ENCODE results near the gene TNFRSF21.
A peak's percentile ranks its signal among the peaks of the same experiment; 100 is the strongest.
"Not testable (repeated sequence)": the region's sequence is repeated elsewhere in the genome, so short reads cannot be mapped to it uniquely, and the experiment has no call there.

TNFRSF21 gene, protein sequence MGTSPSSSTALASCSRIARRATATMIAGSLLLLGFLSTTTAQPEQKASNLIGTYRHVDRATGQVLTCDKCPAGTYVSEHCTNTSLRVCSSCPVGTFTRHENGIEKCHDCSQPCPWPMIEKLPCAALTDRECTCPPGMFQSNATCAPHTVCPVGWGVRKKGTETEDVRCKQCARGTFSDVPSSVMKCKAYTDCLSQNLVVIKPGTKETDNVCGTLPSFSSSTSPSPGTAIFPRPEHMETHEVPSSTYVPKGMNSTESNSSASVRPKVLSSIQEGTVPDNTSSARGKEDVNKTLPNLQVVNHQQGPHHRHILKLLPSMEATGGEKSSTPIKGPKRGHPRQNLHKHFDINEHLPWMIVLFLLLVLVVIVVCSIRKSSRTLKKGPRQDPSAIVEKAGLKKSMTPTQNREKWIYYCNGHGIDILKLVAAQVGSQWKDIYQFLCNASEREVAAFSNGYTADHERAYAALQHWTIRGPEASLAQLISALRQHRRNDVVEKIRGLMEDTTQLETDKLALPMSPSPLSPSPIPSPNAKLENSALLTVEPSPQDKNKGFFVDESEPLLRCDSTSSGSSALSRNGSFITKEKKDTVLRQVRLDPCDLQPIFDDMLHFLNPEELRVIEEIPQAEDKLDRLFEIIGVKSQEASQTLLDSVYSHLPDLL

DNA sequence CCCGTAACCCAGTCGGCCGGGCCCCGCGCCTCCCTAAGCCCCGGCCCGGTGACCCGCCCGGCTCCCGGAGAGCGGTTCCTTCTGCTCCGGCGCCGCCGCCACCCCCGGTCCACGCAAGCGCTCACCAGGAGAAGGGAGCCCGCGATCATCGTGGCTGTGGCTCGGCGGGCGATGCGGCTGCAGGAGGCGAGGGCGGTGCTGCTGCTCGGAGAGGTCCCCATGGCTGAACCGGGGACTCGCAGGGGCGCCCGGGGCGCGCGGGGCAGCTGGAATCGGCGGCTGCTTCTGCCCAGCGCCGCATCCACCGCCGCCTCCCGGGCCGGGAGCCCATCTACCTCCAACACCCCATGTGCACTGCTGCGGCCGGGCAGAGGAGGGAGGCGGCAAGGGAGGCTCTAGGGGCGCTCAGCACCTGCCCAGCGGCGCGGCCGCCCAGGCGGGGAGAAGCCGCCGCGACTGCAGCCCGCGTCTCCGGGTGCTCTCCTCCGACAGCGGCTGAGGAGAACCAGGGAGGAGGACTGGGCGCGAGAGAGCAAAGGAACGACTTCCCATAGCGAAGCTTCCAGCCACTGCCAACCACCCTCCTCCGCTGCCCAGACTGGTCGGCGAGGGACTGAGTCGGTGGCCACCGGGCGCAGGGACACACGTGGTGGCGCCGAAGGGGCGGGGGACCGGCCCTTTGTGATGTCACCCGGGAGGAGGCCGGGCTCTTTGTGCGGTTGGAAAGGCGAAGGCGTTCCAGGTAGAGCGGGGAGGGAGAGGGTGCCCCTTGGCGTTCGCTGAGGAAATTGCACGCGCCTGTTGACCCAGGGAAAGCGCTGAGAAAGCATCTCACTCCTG lies at the start of gene TNFRSF21:
Gene TNFRSF21 (minus strand): TSS at position 615 of the 840 bp plus-strand sequence. CDS start 394 bp downstream, at position 221.
- DNase-seq (ENCODE audit: low read depth, low spot score): peak; percentile 68

DNA sequence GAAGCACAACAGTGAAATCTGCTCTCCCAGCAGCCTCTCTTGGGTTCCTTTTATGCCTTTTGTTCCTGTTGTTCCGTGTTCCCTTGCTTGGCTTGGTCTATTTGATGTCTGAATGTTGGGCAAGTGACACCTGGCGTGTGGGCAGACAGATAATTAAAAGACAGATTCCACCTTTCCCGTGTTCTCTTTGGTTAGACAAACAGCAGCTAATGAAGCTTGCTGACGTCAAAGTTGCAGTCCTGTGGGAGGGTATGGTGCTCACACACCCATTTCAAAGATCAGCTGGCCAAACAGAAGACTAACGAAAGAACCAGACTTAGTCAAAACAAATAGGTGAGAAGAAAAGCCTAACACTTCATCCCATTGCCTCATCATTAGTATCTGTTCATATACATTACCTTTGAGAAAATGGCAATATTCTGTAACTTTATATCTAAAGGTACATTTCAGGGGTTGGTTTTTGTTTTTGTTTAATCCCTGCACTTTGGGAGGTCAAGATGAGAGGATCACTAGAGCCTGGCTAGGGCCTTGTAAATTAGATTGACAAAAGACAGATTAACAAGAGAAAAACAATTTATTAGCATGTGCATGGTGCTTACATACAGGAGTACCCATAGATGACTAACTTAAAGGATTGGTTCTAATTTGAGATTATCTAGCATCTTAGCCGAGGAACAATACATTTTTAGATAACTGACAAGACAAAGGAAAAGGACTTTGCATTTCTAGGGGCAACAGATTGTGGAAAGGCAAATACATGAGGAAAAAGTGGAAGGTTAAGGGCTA lies 48.9 kb upstream of the TNFRSF21 start:
- DNase-seq (ENCODE audit: low read depth, low spot score): no peak

DNA sequence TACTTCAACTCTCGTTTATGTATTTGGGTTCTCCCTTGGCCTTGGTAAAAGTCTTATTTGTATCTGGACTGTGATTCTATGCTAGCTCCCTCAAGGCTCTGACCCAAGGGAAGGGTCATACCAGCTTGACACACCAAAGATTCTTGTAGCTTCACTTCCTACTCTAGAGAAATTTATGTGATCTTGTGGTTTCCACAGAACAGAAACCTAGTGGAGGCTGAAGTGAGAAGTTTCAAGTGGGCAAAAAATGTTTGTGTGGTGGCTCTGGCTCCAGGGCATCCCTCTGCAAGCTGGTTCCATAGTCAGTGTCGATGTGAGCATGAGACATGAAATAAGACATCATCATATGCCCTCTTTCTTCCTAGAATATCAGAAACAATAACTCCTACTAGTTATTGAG lies 48.1 kb upstream of the TNFRSF21 start:
- DNase-seq (ENCODE audit: low read depth, low spot score): no peak

DNA sequence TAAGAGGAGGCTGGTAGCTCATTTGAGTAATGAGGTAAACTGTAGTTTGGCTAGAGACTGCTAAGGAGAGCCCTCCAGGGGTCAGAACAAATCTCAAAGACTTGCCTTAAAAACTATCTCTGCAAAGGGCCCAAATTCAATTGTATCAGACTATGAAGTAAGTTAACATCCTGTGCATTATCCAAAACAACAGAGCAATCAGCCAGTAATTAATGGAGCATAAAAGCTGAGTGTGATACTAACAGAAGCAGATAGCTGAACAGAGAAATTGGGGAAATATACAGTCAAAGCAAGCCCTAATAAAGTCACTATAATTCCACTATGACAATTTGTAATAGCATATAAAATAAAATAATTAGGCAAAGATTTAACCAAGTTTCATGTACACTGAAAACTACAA lies 45.8 kb upstream of the TNFRSF21 start:
- no peak for DNase-seq (ENCODE audit: low read depth, low spot score)

DNA sequence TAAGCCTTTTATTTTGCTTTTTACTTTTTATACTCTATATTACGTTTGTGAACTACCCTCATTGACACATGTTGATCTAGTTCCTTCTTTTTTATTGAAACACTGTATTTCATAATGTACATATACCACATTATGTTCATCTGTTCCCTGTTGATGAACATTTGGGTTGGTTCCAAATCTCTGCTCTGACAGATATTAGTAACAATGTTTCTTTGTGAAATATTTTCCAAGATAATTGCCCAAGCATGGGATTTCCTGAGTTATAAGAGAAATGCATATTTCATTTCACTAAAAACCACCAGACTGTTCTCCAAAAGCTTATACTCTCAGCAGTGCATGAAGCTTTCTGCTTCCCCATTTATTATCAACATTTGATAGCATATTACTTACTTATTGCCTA lies 44.2 kb upstream of the TNFRSF21 start:
- DNase-seq (ENCODE audit: low read depth, low spot score): no peak

DNA sequence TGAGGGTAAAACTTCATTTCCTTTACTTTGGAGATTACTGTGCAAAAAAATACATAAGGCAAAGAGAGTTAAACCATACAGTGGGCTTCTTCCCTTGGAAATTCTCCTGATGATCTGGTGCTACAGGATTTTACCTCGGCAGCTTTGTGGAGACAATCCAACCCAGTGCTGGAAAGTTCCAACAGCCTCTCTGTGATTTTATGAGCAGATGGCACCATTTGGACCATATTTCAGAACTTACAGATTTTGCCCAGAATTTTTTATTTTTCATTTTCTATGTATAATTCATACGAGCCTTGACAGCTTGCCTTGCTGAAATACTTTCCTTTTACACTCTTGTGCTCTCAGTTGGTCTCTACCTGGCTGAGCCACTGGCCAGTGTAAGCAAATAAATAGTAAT lies 43.3 kb upstream of the TNFRSF21 start:
- DNase-seq (ENCODE audit: low read depth, low spot score): no peak

DNA sequence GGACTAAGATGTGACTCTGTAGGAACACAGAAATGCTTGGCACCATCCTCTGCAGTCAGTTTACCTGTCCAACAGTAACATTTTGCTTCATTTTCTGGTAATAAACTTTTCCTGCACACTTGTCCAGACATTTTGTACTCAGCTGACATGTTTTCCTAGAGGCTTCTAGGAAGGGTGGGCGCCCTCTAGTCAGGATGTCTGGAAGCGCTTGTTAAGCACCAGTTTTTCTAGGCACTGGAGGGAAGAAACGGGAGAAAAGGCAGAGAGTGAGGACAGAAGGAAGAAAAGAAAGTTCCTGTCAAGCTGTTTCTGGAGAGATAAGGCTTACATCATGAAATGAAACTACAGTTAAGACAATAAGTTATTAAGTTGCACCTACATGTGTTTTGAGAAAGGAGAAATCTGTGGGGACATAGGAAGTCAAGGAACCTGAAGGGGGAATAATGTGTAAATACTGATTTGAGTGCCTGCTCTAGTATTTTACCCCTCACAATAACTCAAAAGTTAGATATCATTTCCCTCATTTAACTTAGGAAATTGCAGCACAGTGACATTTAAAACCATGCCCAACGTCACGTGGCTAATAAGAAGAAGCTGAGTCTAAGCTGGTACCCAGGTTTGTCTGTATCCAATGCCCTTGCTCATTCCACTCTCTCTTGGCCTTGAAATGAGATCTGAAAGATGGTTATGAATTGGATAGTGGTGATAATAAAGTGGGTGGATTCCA lies 42.7 kb upstream of the TNFRSF21 start:
- no peak for DNase-seq (ENCODE audit: low read depth, low spot score)

DNA sequence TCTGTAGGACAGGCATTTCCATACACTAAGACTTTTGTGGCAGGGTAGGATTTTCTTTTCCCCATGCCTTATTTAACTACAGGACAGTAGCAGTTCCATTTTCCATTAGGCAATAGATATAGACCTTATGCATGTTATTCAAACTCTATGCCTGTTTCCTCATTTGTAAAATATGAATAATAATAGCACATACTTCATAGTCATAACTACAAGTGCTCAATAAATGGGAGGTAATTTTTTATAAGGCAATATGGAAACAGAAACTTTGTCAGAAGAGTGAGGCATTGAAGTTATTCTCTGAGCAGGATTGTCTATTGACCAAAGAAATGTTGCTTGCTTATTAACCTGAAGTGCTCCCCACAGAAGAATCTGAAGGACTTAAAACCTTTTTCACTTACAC lies 41.9 kb upstream of the TNFRSF21 start:
- DNase-seq (ENCODE audit: low read depth, low spot score): no peak

DNA sequence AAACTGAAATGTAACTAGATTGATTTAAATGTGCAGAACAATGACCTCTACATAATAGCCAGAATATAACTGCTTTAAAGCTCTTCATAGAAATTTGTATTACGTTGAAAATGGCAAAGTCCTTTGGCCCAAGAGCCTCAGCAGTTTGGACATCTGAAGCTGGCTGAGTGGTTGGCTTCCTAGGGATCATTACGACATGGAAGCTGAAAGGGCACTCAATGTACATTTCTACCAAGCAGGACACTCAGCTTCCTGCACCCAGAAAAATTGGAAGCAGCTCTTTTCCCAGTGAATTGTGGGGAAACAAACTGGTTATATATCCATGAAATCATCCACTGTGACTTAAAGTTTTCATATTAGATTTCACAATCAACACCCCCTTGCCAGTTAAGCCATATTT lies 40.2 kb upstream of the TNFRSF21 start:
- no peak for DNase-seq (ENCODE audit: low read depth, low spot score)

DNA sequence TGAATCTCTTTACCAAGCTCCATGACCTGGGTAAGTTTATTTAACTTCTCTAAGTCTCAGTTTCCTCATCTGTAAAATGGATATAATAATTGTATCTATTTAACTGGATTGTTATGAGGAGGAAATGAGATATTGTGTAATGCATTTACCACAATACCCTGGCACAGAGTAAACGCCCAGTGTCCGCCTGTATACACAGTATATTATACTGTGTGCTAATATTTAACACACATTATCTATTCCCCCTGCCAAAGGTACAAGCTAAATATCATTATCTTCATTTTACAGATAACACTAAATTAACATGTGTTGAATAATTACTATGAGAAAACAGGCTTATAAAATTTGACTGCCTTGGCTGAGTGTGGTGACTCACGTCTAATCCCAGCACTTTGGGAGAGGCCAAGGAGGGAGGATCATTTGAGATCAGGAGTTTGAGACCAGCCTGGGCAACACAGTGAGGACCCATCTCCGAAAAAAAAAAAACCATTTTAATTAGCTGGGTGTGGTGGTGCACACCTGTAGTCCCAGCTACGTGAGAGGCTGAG lies 38.7 kb upstream of the TNFRSF21 start:
- no peak for DNase-seq (ENCODE audit: low read depth, low spot score)

DNA sequence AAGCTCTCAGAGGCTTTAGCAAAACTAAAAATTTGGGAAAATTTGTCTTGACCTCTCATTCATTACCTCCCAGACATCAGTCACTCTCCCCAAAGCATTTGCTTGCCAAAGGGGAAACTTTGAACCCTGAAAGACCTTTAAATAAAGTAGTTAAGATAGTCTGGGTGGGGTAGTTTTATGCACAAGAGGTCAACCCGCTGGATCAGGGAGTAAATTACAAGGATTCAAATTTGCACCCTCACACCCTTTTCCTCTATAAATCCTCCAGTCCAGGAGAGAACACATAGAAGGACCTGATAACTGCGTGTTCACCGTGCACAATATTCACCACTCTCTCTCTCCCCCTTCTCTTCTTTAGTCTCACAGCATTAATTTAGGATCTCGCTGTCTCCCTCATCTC lies 36.1 kb upstream of the TNFRSF21 start:
- no peak for DNase-seq (ENCODE audit: low read depth, low spot score)

DNA sequence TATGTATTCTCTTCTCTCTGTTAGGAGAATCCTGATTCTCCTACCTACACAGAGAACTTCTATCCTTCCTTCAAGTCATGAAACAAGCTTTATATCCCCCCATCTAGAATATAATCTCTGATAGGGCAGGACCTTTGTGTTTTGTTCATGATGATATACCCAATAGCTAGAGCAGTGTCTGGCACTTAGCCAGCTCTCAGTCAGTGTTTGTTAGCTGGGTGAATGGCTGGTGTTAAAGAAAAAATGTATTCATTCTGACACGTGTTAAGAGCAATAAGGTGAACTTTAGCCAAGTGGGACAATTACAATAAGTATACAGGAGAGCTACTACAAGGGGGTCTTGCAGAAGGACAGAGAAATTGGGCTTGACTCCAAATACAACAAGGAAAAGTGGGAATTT lies 34.3 kb upstream of the TNFRSF21 start:
- DNase-seq (ENCODE audit: low read depth, low spot score): no peak

DNA sequence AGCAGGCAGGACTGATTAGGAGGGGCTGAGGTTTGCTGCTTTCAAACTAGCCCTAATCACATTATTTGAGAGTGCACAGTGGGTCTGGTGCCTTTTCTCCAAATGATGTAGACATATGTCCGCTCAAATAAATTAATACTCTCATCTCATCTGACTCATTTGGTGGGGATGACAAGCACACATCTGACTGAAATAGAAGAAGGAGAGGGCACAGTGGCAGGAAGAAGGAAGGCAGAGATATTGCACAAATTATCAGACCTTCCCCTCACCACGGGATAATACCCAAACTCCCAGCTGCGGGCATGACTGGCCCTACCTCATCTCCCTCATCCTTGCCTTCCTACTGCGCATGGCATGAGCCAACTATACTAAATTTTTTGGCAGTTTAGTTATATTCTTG lies 33.9 kb upstream of the TNFRSF21 start:
- no peak for DNase-seq (ENCODE audit: low read depth, low spot score)

DNA sequence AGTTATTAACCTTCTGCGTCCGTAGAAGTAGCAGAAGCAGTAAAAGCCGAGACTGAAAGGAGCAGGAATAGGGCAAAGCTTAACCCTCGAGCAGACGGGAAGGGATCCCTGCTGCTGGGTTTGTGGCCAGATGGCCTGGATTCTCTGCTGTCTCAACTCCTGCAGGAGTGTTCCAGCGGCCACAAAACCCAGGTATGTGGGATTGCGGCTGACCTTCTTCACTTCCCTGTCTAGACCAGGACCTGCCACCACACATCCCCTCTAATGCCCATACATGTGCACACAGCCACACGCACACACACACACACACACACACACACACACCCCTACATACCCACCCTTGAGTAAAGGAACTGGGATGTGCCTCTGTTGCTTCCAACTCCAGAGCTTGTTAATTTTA lies 33.1 kb upstream of the TNFRSF21 start:
- no peak for DNase-seq (ENCODE audit: low read depth, low spot score)

DNA sequence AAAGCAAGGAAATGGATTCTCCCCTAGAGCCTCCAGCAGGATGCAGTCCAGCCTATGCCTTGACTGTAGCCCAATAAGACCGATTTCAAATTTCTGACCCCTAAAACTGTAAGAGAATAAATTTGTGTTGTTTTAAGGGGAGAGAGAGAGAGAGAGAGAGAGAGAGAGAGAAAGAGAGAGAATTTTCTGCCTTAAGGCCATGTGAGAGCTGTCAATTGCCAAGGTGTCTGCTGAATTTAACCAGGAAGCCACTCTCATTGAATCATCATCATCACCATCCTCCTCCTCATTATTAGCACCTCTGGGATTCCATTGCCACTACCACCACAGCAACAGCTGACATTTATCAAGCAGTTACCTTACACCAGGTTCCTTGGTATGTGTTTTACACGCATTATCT lies 27.8 kb upstream of the TNFRSF21 start:
- DNase-seq (ENCODE audit: low read depth, low spot score): no peak

DNA sequence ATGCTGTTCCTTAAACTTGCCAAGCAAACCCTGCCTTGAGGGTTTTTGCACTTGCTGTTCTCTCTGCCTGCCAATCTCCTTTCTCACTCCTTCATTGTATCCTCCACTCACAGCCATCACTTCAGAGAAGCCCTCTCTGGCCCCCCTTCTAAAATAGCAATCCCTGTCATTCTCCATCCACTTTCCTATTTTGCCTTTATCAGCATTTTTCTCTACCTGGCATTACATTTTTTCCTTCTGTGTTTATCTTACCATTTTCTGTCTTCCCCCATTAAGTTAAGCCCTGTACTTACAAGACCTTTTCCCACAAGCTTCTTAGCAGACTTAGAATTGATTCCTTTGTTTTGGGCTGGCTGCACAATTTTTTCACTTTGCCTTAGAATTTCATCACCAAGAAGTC lies 26.6 kb upstream of the TNFRSF21 start:
- no peak for DNase-seq (ENCODE audit: low read depth, low spot score)

DNA sequence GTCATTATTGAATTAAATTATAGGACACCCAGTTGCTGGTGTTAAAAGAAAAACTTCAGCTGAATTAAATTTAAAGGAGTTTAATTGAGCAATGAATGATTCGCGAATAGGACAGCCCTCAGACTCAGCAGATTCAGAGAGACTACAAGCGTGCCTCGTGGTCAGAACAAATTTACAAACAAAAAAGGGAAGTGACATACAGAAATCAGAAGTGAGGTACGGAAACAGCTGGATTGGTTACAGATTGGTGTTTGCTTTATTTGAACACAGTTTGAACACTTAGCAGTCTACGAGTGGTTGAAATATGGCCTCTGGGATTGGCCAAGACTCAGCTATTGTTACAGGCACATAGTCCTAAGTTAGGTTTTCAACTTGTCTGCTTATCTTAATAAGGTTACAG lies 25.8 kb upstream of the TNFRSF21 start:
- DNase-seq (ENCODE audit: low read depth, low spot score): no peak

DNA sequence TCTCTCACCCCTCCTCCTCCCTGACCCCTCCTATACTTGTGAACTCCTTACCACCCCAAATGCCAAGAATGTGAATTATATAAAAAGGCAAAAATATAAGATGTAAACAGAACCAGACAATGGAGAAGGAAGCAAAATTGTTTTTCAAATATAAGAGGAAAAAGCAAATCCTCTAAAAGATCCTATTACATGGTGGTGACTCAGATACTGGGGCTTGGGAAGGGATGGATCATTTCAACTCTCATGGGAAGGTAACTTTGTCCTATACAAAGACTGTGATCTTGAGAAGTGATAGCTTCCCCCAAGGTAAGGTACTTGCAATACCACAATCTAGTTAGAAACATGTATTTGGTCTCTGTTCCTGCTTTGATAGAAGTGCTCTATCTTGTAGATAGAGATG lies 24.6 kb upstream of the TNFRSF21 start:
- no peak for DNase-seq (ENCODE audit: low read depth, low spot score)

DNA sequence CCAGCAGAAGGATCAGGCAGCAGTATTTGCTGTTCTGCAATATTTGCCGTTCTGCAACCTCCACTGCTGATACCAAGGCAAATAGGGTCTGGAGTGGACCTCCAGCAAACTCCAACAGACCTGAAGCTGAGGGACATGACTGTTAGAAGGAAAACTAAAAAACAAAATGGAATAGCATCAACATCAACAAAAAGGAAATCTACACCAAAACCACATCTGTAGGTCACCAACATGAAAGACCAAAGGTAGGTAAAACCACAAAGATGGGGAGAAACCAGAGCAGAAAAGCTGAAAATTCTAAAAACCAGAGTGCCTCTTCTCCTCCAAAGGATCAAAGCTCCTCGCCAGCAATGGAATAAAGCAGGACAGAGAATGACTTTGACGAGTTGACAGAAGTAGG lies 18.9 kb upstream of the TNFRSF21 start:
- not testable (repeated sequence) for DNase-seq (ENCODE audit: low read depth, low spot score)

DNA sequence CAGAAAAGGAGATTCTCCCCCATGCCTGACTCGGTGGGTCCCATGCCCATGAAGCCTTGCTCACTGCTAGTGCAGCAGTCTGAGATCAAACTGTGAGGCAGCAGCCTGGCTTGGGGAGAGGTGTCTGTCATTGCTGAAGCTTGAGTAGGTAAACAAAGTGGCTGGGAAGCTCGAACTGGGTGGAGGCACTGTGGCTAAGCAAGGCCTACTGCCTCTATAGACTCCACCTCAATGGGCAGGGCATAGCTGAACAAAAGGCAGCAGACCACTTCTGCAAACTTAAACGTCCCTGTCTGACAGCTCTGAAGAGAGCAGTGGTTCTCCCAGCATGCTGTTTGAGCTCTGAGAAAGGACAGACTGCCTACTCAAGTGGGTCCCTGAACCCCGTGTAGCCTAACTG lies 18.4 kb upstream of the TNFRSF21 start:
- DNase-seq (ENCODE audit: low read depth, low spot score): not testable (repeated sequence)

DNA sequence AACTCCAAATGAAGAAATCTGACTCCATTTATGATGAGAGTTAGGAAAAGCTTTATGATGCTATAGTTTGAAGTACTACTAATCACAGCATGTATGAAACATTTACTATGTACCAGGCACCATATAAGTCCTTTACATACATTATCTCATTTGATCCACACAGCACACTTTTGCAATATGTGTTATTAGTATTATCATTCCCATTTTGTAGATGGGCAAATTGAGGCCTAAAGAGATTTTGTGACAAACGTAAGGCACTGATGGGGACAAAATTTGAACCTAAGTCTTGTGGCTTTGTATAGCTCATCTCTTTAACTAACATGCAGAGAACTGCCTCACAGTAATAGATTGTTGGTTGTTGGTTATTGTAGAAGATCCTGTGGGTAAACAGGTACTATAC lies 14.2 kb upstream of the TNFRSF21 start:
- no peak for DNase-seq (ENCODE audit: low read depth, low spot score)

Data from brain pericyte (primary cell).